ENCODE results near the gene APLNR. TPM values are rescaled to one million over a fixed set of nuclear protein-coding genes. Genes with fewer than 3 reads are reported as not detected.

APLNR gene
- total RNA-seq, 6 experiments from 2014 or later = 1.1 to 3.6 (median 2.1) TPM

DNA sequence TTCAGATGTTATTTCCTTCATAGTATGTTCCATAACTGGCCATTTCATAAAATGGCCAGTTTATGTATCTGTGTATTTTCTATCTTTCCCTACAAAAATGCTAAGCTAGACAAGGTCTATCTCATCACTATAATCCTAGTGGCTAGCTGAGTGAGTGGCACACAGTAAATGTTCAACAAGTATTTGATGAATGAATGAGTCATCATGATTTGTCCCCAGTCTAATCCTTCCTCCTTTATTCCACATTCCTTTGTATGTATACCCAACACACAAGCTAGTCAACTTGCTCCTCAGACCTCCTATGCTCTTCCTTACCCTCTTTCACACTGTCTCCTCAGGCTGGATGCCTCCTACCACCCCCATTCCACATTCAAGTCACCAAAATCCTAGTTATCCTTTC lies 12.5 kb downstream of the APLNR start:
- TF ChIP-seq, protein P1, sequence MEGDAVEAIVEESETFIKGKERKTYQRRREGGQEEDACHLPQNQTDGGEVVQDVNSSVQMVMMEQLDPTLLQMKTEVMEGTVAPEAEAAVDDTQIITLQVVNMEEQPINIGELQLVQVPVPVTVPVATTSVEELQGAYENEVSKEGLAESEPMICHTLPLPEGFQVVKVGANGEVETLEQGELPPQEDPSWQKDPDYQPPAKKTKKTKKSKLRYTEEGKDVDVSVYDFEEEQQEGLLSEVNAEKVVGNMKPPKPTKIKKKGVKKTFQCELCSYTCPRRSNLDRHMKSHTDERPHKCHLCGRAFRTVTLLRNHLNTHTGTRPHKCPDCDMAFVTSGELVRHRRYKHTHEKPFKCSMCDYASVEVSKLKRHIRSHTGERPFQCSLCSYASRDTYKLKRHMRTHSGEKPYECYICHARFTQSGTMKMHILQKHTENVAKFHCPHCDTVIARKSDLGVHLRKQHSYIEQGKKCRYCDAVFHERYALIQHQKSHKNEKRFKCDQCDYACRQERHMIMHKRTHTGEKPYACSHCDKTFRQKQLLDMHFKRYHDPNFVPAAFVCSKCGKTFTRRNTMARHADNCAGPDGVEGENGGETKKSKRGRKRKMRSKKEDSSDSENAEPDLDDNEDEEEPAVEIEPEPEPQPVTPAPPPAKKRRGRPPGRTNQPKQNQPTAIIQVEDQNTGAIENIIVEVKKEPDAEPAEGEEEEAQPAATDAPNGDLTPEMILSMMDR (IDR thresholded peaks at IDR 0.05) = no peak
- TF ChIP-seq POLR2A (IDR thresholded peaks at IDR 0.05) = no peak
- no peaks in the 10 kb centered on the region for H3K9me3 ChIP-seq
- intact Hi-C loops (cut with DNase I) = no loop called here
- DNase-seq (no peak), ATAC-seq (peak in 1 of 4 donors; percentile 46)
- no peaks in the 10 kb centered on the region for H3K27me3 ChIP-seq
- H3K4me3 ChIP-seq = no peak overlapping the region
- no peak overlapping the region for H3K27ac ChIP-seq
- no peaks in the 10 kb centered on the region for H3K4me1 ChIP-seq
- H3K36me3 ChIP-seq = no peaks in the 10 kb centered on the region

DNA sequence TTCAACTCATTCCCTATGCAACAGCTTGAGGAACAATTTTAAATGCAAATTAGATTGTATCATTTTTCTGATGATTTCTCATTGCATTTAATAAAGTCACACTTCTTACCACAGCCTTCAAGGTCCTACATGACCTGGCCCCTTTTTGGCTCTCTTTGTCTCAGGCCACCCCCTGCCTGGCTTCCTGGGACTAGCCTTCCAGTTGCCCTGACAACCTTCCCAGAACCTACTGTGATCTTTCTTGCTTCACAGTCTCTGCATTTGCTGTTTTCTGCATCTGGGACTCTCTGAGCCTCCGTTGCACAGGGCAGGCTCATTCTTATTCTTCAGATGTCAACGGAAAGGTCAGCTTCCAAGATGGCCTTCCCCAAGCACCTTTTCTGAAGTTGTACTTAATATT lies 12.9 kb downstream of the APLNR start:
- DNase-seq (no peak), ATAC-seq (no peak)
- H3K4me3 ChIP-seq = no peak overlapping the region
- peaks cover 0 to 2% (median 1%) of the 10 kb centered on the region in 4 donors for H3K4me1 ChIP-seq
- 64% methylated on average over 2 of the region's 2 CpGs for WGBS (ENCODE audit: insufficient coverage, low coverage, low lambda C conversion rate, missing lambda C conversion rate)
- no peaks in the 10 kb centered on the region for H3K27me3 ChIP-seq
- intact Hi-C loops (cut with DNase I) = no loop called here
- no peaks in the 10 kb centered on the region for H3K9me3 ChIP-seq
- H3K27ac ChIP-seq = no peak overlapping the region
- no peaks in the 10 kb centered on the region for H3K36me3 ChIP-seq
- TF ChIP-seq, protein P1 (IDR thresholded peaks at IDR 0.05) = no peak
- TF ChIP-seq POLR2A (IDR thresholded peaks at IDR 0.05) = no peak

DNA sequence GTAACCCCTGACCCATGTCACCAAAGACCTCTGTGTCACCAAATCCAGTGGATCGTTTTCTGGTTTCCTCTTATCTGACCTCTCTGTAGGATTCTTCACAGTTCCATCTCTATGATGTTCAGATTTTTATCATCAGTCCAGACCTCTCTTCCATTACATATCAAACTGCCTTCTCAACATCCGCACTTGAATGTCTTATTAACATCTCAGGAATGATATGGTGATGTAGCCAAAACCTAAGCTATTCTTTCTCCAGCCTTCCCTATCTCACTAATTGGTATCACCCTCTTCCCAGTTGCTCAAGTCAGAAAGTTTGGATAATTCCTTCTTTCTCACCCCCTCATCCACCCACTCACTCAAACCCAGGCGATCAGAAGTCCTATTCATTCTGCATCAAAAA lies 13.4 kb downstream of the APLNR start:
- Histone ChIP-seq H3K4me1 (peaks cover 0 to 7% (median 1%) of the 10 kb centered on the region in 4 donors), H3K36me3 (no peaks in the 10 kb centered on the region), H3K27me3 (no peaks in the 10 kb centered on the region), H3K4me3 (no peak overlapping the region), H3K27ac (no peak overlapping the region), H3K9me3 (no peaks in the 10 kb centered on the region)
- TF ChIP-seq, protein P1 (IDR thresholded peaks at IDR 0.05) = no peak
- no peak for TF ChIP-seq POLR2A (IDR thresholded peaks at IDR 0.05)
- ATAC-seq (no peak), DNase-seq (no peak)
- WGBS (ENCODE audit: insufficient coverage, low coverage, low lambda C conversion rate, missing lambda C conversion rate) = 79% methylated on average over 3 of the region's 3 CpGs
- intact Hi-C loops (cut with DNase I) = no loop called here

DNA sequence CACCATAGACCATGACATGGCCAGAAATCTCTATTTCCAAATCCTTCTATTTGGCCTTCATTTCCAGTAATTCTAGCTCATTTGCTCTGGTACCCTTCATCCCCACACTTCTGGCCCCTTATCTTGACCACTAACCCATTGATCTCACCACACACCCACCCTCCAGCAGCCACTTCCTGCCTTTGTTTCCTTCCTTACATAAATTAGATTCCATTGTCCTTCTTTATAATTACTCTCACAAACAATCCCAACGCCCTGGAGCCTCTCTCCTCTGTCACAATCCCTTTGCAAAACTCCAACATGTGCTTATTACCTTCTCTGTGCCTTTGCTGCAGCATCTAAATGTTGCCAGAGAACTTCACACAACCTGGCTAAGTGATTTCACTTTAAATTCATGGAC lies 14.8 kb downstream of the APLNR start:
- Histone ChIP-seq H3K27me3 (no peaks in the 10 kb centered on the region), H3K4me1 (peaks cover 0 to 7% (median 1%) of the 10 kb centered on the region in 4 donors), H3K27ac (no peak overlapping the region), H3K4me3 (no peak overlapping the region), H3K36me3 (no peaks in the 10 kb centered on the region), H3K9me3 (no peaks in the 10 kb centered on the region)
- ATAC-seq (no peak), DNase-seq (no peak)
- 18% methylated on average over 1 of the region's 1 CpG for WGBS (ENCODE audit: insufficient coverage, low coverage, low lambda C conversion rate, missing lambda C conversion rate)
- intact Hi-C loops (cut with DNase I) = no loop called here
- no peak for TF ChIP-seq POLR2A (IDR thresholded peaks at IDR 0.05)
- TF ChIP-seq, protein P1 (IDR thresholded peaks at IDR 0.05) = no peak

DNA sequence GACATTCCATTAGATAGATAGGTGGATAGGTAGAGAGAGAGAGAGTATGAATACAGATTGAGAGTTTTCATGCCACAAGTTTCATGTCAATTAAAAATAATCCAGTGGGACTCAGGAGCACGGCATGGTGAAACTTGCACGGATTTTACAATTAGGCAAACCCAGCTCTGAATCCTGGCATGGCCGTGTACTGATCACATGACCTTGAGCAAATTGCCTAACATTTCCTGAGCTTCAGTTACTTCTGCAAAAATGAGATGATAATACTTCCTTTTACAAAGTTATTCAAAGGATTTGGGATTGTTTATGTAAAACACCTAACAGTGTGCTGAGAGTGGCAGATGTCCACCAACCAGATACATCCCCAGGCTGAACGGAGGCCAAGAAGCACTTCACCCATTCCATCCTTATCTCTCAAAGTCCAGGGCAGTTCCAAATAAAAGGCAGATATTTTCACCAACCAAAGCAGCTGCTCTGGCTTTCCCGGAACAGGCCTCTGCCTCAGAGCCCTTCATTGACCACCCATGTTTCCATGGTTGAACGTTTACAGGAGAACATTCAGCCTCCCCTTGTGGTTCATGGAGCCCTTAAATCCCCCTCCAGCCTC lies 17.9 kb downstream of the APLNR start:
- no peak for DNase-seq
- Histone ChIP-seq H3K27me3 (no peaks in the 10 kb centered on the region), H3K4me1 (peaks cover 0 to 7% (median 1%) of the 10 kb centered on the region in 4 donors), H3K27ac (no peak overlapping the region), H3K36me3 (no peaks in the 10 kb centered on the region), H3K4me3 (no peak overlapping the region), H3K9me3 (no peaks in the 10 kb centered on the region)
- WGBS (ENCODE audit: insufficient coverage, low coverage, low lambda C conversion rate, missing lambda C conversion rate) = 13% methylated on average over 6 of the region's 6 CpGs
- no peak for TF ChIP-seq POLR2A (IDR thresholded peaks at IDR 0.05)
- TF ChIP-seq, protein P1 (IDR thresholded peaks at IDR 0.05) = no peak
- intact Hi-C loops (cut with DNase I) = no loop called here
- ATAC-seq = peak; percentile 71 to 83 (median 74)

Measured in right lobe of liver (tissue), 6 donors.